Stimulated activated CD8-positive, alpha-beta memory T cell treated with anti-CD3 and anti-CD28 coated beads, Interleukin-15, amount 100 ng/mL, for 1 hour (primary cell): ENCODE measurements around the gene CA6.
"Not testable (repeated sequence)": the region's sequence is repeated elsewhere in the genome, so short reads cannot be mapped to it uniquely, and the experiment has no call there.

Source experiments
- DNase-seq: peaks from one replicate; pipeline ENCODE4 v3.0.0-alpha.2; 2020; ENCODE audit warnings: low read depth

CA6 gene

GRCh38 chr1:8945568-8945967 lies at the start of gene CA6:
TSS of gene CA6 (plus strand) at chr1:8945868. CDS start at chr1:8945887, 19 bp downstream.
- DNase-seq: no peak

- not testable (repeated sequence) for DNase-seq
Observed at GRCh38 chr1:8896775-8897174, 48.9 kb upstream of the CA6 start.

GRCh38 chr1:8897505-8897904 lies 48.2 kb upstream of the CA6 start:
- DNase-seq: not testable (repeated sequence)

GRCh38 chr1:8898418-8898817 lies 47.2 kb upstream of the CA6 start:
- not testable (repeated sequence) for DNase-seq

GRCh38 chr1:8899046-8899445 lies 46.6 kb upstream of the CA6 start:
- no peak for DNase-seq

- DNase-seq: not testable (repeated sequence)
Observed at GRCh38 chr1:8900684-8901083, 45.0 kb upstream of the CA6 start.

- no peak for DNase-seq
Observed at GRCh38 chr1:8902765-8903164, 42.9 kb upstream of the CA6 start.

- DNase-seq: no peak
Observed at GRCh38 chr1:8903410-8903809, 42.3 kb upstream of the CA6 start.

- DNase-seq: no peak
Observed at GRCh38 chr1:8903908-8904650, 41.6 kb upstream of the CA6 start.

- DNase-seq: no peak
Observed at GRCh38 chr1:8905582-8906191, 40.0 kb upstream of the CA6 start.

- DNase-seq: no peak
Observed at GRCh38 chr1:8908388-8909151, 37.1 kb upstream of the CA6 start.

- DNase-seq: no peak
Observed at GRCh38 chr1:8910331-8910730, 35.3 kb upstream of the CA6 start.

GRCh38 chr1:8910914-8911313 lies 34.8 kb upstream of the CA6 start:
- no peak for DNase-seq

- DNase-seq: no peak
Observed at GRCh38 chr1:8911416-8912309, 34.0 kb upstream of the CA6 start.

- DNase-seq: no peak
Observed at GRCh38 chr1:8913457-8913856, 32.2 kb upstream of the CA6 start.

- no peak for DNase-seq
Observed at GRCh38 chr1:8914466-8914865, 31.2 kb upstream of the CA6 start.

- DNase-seq: no peak
Observed at GRCh38 chr1:8915446-8915845, 30.2 kb upstream of the CA6 start.

- DNase-seq: not testable (repeated sequence)
Observed at GRCh38 chr1:8917536-8917935, 28.1 kb upstream of the CA6 start.

GRCh38 chr1:8922962-8923361 lies 22.7 kb upstream of the CA6 start:
- DNase-seq: no peak

- no peak for DNase-seq
Observed at GRCh38 chr1:8925406-8925805, 20.3 kb upstream of the CA6 start.

GRCh38 chr1:8925960-8926359 lies 19.7 kb upstream of the CA6 start:
- no peak for DNase-seq
